Limb (tissue), 2 donors: ENCODE data around the gene CLDN15.

ENCODE experiments used
- DNase-seq, 2 donors: peaks; one replicate each; pipeline ENCODE4 v3.0.0-alpha.2; 2016; ENCODE audit errors: extremely low spot score in 2 of 2

Gene CLDN15

GRCh38 chr7:101244375-101245146, 7.0 kb upstream of the CLDN15 start, which contains the start of gene FIS1:
Gene FIS1 (minus strand): TSS chr7:101245081. CDS start chr7:101245004, 77 bp downstream.
- DNase-seq: peak; percentile 95

GRCh38 chr7:101243646-101244374, 6.2 kb upstream of the CLDN15 start:
- DNase-seq: no peak

DNA sequence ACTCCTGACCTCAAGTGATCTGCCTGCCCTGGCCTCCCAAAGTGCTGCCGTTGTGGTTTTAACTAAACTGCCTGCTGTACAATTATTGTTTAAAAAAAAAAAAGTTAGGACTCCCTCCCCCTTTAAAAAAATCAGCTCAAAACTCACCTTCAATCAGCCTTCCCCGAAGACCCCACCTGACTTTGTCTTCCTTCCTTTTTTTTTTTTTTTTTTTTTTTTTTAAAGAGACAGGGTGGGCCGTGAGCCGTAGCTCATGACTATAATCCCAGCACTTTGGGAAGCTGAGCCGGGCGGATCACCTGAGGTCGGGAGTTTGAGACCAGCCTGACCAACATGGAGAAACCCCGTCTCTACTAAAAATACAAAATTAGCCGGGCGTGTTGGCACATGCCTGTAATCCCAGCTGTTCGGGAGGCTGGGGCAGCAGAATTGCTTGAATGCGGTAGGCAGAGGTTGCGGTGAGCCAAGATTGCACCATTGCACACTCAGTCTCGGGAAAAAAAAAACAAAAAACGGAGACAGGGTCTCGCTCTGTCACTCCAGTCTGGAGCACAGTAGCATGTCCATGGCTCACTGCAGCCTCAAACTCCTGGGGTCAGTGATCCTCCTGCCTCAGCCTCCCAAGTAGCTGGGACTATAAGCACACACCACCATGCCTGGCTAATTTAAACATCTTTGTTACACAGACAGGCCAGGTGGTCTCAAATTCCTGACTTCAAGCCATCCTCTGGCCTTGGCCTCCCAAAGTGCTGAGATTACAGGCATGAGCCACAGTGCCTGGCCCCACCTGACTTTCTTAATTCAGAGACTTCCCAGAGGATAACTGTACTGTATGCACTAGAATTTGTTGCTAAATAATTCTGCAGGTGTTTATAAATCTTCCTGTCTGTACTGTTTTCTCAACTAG, 4.1 kb upstream of the CLDN15 start:
- no peak for DNase-seq

DNA sequence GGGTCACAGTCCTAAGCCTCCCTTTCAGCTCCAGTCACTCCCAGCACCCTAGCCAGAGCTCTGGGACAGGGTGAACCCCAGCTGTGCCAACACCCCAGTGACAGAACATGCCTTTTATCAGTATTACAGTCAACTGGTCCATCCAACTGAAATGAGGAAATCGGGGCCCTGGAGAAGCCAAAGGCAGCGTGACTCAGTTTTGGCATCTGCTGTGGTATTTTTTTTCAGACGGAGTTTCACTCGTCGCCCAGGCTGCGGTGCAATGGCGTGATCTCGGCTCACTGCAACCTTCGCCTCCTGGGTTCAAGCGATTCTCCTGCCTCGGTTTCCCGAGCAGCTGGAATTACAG, 3.4 kb upstream of the CLDN15 start:
- no peak for DNase-seq

GRCh38 chr7:101240226-101241014, 2.8 kb upstream of the CLDN15 start:
- no peak for DNase-seq

GRCh38 chr7:101239951-101240220, 2.3 kb upstream of the CLDN15 start:
- DNase-seq: no peak

GRCh38 chr7:101239191-101239950, 1.8 kb upstream of the CLDN15 start:
- DNase-seq: no peak

- DNase-seq: no peak
Observed at GRCh38 chr7:101238226-101239182, 902 bp upstream of the CLDN15 start.

- DNase-seq: no peak
Observed at GRCh38 chr7:101236292-101236835, 1.2 kb downstream of the CLDN15 start.

GRCh38 chr7:101235522-101235921, 2.1 kb downstream of the CLDN15 start:
- no peak for DNase-seq

DNA sequence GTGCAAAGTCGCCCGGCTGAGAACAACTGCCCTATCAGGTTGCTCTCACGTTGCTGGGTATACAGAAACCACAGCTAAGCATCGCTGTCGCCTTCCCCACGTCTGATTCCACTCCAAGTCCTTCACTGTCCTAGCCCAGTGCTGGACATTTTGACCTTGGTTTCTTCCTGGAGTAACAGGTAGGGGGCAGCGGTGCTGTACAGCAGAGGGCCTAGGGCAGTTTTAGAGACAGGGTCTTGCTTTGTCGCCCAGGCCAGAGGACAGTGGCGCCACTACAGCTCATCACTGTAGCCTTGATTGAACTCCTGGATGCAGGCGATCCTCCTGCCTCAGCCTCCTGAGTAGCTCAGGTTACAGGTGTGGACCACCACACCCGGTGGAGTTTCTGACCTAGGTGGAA, 2.6 kb downstream of the CLDN15 start:
- no peak for DNase-seq

- no peak for DNase-seq
Observed at GRCh38 chr7:101234636-101235035, 3.0 kb downstream of the CLDN15 start.

GRCh38 chr7:101233907-101234547, 3.6 kb downstream of the CLDN15 start:
- no peak for DNase-seq

DNA sequence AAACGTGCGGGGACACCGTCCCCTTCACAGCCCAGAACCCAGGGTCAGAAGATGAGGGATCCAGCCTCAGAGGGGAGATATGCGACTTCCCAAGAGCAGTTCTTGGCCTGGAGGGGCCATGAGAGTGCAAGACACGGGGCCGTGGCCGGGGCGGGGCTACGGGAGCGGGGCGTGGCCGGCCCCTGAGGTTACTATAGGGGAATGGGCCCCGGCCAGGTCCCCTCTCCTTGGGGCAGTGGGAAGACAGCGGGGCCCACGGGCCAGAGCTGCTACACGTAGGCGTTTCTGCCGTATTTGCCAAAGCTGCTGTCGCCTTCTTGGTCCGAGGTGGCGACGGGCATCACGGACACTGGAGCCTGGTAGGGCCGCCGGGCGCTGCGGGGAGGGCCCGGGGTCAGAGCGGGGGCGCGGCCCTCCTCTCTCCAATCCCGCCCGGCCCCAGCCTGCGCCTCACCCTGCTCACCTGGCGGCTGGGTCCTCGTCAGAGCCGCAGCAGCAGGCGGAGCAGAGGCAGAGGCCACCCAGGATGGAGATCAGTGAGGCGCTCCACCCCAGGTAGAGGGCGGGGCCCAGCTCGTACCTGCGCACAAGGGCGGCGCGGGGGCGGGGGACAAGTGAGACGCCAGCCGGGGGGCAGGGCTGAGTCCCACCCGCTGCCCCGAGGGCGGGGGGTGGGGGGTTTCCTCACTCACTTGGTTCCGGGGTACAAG, 5.3 kb downstream of the CLDN15 start:
- no peak for DNase-seq

GRCh38 chr7:101231644-101232043, 6.0 kb downstream of the CLDN15 start:
- no peak for DNase-seq

DNA sequence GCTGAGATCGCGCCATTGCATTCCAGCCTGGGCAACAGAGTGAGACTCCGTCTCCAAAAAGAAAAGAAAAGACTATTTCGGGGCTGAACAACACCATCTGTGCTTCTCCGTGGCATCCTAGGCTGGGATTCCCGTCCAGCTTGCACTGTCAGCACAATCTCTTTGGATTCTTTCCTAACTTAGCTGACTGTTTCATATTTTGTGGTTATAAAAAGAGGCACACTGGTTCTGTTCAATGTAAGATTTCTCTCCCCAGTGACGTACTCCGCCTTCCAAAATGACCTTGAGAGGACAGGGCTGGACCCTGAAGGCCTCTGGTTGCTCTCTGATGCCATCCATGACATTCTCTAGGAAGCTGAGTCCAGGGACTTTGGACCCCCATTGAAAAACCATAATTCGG, 10.9 kb downstream of the CLDN15 start:
- DNase-seq: no peak

GRCh38 chr7:101225650-101226049, 12.0 kb downstream of the CLDN15 start:
- no peak for DNase-seq

DNA sequence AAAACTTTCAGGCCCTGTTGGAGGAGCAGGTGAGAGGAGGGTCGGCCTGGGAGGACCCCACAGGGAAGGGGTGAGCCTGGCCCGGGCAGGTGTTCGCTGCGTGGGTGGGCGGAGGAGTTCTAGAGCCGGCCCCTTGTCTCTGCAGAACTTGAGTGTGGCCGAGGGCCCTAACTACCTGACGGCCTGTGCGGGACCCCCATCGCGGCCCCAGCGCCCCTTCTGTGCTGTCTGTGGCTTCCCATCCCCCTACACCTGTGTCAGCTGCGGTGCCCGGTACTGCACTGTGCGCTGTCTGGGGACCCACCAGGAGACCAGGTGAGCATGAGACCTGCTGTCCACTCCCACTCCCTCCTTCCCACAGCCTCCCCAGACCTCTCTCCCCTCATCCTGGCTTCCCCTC, 14.1 kb downstream of the CLDN15 start:
- no peak for DNase-seq
